ENCODE results near the gene ME3. TPM values are rescaled to one million over a fixed set of nuclear protein-coding genes. Genes with fewer than 3 reads are reported as not detected.

The ME3 gene
- total RNA-seq, 3 donors from 2014 or later: 29.3 to 51.2 (median 31.8) TPM

- Histone ChIP-seq H3K4me1 (ENCODE audit: low read depth) (no peaks in the 10 kb centered on the region), H3K4me3 (no peak overlapping the region), H3K36me3 (ENCODE audit: low read depth) (no peaks in the 10 kb centered on the region), H3K9me3 (no peaks in the 10 kb centered on the region)
- ATAC-seq: no peak
- TF ChIP-seq CTCF (IDR thresholded peaks at IDR 0.05): no peak
- DNase-seq: no peak
- intact Hi-C loops (cut with DNase I, micrococcal nuclease): loop anchor here in 1 of 2 donors (10.0 kb wide), 1 partner anchor 189 kb away; no protein-coding TSS in a partner anchor
These were observed 46.9 kb downstream of the ME3 start for GRCh38 chr11:86625544-86625943.

- DNase-seq (no peak), ATAC-seq (no peak)
- intact Hi-C loops (cut with DNase I, micrococcal nuclease): loop anchor here in 1 of 2 donors (10.0 kb wide), 1 partner anchor 190 kb away; no protein-coding TSS in a partner anchor
- H3K4me3 ChIP-seq: no peak overlapping the region
- TF ChIP-seq CTCF (IDR thresholded peaks at IDR 0.05): no peak
- H3K9me3 ChIP-seq: no peaks in the 10 kb centered on the region
- H3K4me1 ChIP-seq (ENCODE audit: low read depth): no peaks in the 10 kb centered on the region
- no peaks in the 10 kb centered on the region for H3K36me3 ChIP-seq (ENCODE audit: low read depth)
These were observed 48.0 kb downstream of the ME3 start for GRCh38 chr11:86624366-86624765.

- H3K9me3 ChIP-seq: no peaks in the 10 kb centered on the region
- DNase-seq (no peak), ATAC-seq (no peak)
- TF ChIP-seq CTCF (IDR thresholded peaks at IDR 0.05): no peak
- intact Hi-C loops (cut with DNase I, micrococcal nuclease): loop anchor here in 1 of 2 donors (10.0 kb wide), 1 partner anchor 191 kb away; no protein-coding TSS in a partner anchor
- no peak overlapping the region for H3K4me3 ChIP-seq
- no peaks in the 10 kb centered on the region for H3K36me3 ChIP-seq (ENCODE audit: low read depth)
- no peaks in the 10 kb centered on the region for H3K4me1 ChIP-seq (ENCODE audit: low read depth)
These were observed 48.7 kb downstream of the ME3 start for GRCh38 chr11:86623736-86624135.

GRCh38 chr11:86623041-86623621 is 49.3 kb downstream of the ME3 start:
- no peak for TF ChIP-seq CTCF (IDR thresholded peaks at IDR 0.05)
- ATAC-seq (no peak), DNase-seq (no peak)
- intact Hi-C loops (cut with DNase I, micrococcal nuclease): loop anchor here in 1 of 2 donors (10.0 kb wide), 1 partner anchor 192 kb away; no protein-coding TSS in a partner anchor
- Histone ChIP-seq H3K36me3 (ENCODE audit: low read depth) (no peaks in the 10 kb centered on the region), H3K4me1 (ENCODE audit: low read depth) (no peaks in the 10 kb centered on the region), H3K9me3 (no peaks in the 10 kb centered on the region), H3K4me3 (no peak overlapping the region)

GRCh38 chr11:86621854-86622253 is 50.6 kb downstream of the ME3 start:
- intact Hi-C loops (cut with DNase I, micrococcal nuclease): loop anchor here in 1 of 2 donors (10.0 kb wide), 1 partner anchor 193 kb away; no protein-coding TSS in a partner anchor
- ATAC-seq (no peak), DNase-seq (no peak)
- TF ChIP-seq CTCF (IDR thresholded peaks at IDR 0.05): no peak
- Histone ChIP-seq H3K4me1 (ENCODE audit: low read depth) (no peaks in the 10 kb centered on the region), H3K9me3 (no peaks in the 10 kb centered on the region), H3K4me3 (no peak overlapping the region), H3K36me3 (ENCODE audit: low read depth) (no peaks in the 10 kb centered on the region)

All from mucosa of descending colon (tissue), 3 donors.